ENCODE data around the gene AP2B1.

AP2B1 gene

DNA sequence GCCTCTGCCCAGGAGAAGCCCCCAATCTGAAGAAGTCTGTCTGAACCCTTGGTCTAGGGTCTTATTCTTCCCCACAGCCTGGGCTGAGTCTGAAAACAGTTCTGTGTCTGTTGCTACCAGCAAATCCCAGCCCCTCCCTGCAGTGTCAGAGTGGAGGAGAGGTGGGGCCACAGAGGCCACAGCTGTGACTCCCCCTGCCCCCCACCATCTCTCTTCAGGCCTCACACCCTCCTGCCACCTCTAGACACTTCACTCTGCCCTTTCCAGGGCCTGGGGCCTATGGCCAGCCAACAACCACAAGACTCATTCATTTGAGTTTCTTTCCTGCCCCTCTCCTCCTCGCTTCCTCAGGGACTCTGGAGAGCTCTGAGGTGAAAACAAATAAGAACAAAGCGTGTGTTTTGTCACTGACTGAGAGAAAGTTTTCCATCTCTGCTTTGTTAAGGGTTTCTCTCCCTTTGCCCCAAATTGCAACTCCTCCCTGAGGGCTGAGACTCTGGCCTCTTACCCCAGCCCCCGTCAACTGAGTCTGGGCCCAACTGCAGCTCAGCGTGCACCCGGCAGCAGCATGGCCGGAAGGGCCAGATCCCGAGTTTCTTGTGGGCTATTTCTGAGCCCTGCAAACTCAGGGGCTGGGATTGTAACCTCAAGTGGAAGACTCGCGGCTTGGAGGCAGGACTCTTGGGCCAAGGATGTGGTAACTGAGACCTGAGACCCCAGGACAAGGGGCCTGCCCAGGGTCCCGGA, 186.7 kb downstream of the AP2B1 start:
- DNase-seq = no peak
- in situ Hi-C loops (cut with HindIII; ENCODE audit: low pct_ligation_motif_present, low pct_unique_long_range_greater_than_20kb, low sequenced_read_pairs) = no loop called here

DNA sequence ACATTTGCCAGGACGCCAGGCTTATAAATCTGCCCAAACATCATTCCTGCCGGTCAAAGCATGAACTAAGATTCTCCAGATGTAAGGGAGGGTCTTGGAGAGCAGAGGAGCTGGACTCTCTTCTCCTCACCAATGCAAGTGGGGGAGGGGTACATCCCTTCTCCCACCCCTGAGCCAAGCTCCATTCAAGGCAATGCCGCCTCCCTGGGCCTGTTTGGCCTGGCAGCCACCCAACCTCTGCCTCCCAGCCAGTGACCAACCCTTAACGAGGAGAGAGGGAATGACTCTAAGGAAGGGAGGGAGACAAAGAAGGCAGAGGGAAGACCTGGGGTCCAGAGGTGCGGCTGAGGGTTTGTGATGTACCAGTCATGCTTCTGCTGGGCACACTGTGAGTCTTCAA, 187.4 kb downstream of the AP2B1 start:
- DNase-seq = no peak
- in situ Hi-C loops (cut with HindIII; ENCODE audit: low pct_ligation_motif_present, low pct_unique_long_range_greater_than_20kb, low sequenced_read_pairs) = no loop called here

DNA sequence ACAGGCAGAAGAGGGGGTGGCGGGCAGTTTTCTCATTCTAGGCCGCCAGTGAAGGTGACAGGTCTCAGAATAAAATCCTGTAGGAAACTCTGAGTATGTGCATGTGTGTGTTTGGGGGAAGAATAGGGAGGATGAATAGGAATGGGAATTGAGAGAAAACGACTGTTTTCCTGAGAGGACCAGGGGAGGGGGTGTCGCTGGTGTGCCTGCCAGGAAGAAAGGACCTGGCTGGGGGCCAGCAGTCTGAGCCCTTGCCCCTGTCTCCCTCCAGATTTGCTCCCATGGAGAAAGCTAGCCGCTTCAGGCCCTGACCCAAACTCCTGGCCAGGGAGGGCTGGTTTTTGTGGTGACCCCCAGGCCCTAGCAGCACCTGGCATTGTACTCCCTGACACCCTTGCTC, 187.9 kb downstream of the AP2B1 start:
- no peak for DNase-seq
- in situ Hi-C loops (cut with HindIII; ENCODE audit: low pct_ligation_motif_present, low pct_unique_long_range_greater_than_20kb, low sequenced_read_pairs) = no loop called here

DNA sequence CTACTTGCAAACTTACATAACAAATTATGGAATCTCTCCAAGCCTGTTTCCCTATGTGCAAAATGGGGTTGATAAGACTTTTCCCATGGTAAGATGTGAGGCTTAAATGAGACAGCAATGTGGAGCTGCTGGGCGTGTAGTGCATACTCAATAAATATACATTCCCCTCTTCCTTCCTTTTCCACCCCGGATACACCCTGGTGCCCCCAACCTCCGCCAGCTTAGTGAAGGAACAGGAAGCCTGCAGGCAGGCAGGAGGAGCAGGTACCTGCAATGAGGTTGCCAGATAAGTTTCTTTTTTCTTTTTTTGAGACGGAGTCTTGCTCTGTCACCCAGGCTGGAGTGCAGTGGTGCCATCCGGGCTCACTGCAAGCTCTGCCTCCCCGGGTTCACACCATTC, 188.5 kb downstream of the AP2B1 start:
- in situ Hi-C loops (cut with HindIII; ENCODE audit: low pct_ligation_motif_present, low pct_unique_long_range_greater_than_20kb, low sequenced_read_pairs) = no loop called here
- no peak for DNase-seq
